Measurements from ENCODE around the gene FLRT2. TPM values are rescaled to one million over a fixed set of nuclear protein-coding genes. Genes with fewer than 3 reads are reported as not detected.

FLRT2 gene
- total and polyA plus RNA-seq, 10 donors, result 7.8 to 63.9 (median 23.8) TPM

DNA sequence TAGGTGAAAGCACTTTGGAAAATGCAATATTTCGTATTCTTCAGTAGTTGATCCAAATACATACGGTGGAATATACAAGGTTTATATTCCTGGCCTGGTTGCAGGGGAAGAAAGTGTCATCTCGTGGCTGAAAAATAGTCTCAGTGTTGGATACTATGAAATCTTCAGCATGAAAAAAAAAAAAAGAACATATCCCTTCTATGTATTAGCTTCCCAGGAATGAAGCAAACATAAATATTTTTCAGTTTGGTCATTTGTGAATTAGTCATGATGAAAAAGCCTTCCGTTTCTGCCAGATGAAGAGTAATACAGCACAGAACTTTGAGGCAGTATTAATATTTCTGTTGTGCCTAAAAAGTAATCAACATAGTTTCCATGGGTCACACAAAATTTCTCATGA is 36.7 kb downstream of the FLRT2 start:
- Histone ChIP-seq H3K27ac (no peak overlapping the region), H3K9me3 (no peaks in the 10 kb centered on the region), H3K4me1 (no peaks in the 10 kb centered on the region), H3K27me3 (replicated peaks in 1 of 7) (no peaks in the 10 kb centered on the region), H3K4me3 (no peak overlapping the region), H3K36me3 (no peaks in the 10 kb centered on the region)
- 59 to 89% (median 83%) methylated on average over 3 to 4 of the region's 4 CpGs for WGBS, 5 donors
- DNase-seq, result no peak
- intact Hi-C loops (cut with DNase I; ENCODE audit: low total_unique reads), result no loop called here
- no peak for TF ChIP-seq POLR2A (IDR thresholded peaks at IDR 0.05)
- TF ChIP-seq, protein P1, sequence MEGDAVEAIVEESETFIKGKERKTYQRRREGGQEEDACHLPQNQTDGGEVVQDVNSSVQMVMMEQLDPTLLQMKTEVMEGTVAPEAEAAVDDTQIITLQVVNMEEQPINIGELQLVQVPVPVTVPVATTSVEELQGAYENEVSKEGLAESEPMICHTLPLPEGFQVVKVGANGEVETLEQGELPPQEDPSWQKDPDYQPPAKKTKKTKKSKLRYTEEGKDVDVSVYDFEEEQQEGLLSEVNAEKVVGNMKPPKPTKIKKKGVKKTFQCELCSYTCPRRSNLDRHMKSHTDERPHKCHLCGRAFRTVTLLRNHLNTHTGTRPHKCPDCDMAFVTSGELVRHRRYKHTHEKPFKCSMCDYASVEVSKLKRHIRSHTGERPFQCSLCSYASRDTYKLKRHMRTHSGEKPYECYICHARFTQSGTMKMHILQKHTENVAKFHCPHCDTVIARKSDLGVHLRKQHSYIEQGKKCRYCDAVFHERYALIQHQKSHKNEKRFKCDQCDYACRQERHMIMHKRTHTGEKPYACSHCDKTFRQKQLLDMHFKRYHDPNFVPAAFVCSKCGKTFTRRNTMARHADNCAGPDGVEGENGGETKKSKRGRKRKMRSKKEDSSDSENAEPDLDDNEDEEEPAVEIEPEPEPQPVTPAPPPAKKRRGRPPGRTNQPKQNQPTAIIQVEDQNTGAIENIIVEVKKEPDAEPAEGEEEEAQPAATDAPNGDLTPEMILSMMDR (IDR thresholded peaks at IDR 0.05 in 8 of 11, conservative IDR thresholded peaks at IDR 0.05 in 3 of 11), result no peak
- no peak for TF ChIP-seq POLR2AphosphoS5 (IDR thresholded peaks at IDR 0.05)

DNA sequence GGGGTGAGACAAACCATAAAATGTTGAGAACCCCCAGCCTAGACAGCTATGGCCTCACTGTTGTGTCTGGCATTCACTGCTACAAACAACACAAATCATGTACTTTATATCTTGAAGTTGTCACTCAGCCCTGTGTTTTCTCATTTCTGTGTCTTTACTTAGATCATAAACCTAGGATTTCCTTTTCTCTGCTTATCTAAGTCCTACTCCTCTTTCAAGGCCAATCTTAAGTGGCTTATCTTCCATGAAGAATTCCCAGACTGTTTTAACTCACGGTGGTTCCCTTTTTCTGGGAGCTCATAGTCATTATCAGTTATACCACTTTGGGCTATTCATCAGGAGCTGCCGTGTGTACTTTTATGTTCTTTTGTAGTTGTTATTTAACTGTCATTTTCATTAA is 42.1 kb downstream of the FLRT2 start:
- DNase-seq, result no peak
- H3K9me3 ChIP-seq, result no peaks in the 10 kb centered on the region
- H3K4me3 ChIP-seq, result no peak overlapping the region
- intact Hi-C loops (cut with DNase I; ENCODE audit: low total_unique reads), result no loop called here
- H3K4me1 ChIP-seq, result no peaks in the 10 kb centered on the region
- no peaks in the 10 kb centered on the region for H3K27me3 ChIP-seq (replicated peaks in 1 of 7)
- no peaks in the 10 kb centered on the region for H3K36me3 ChIP-seq
- H3K27ac ChIP-seq, result no peak overlapping the region
- TF ChIP-seq POLR2AphosphoS5 (IDR thresholded peaks at IDR 0.05), result no peak
- TF ChIP-seq, protein P1 (IDR thresholded peaks at IDR 0.05 in 8 of 11, conservative IDR thresholded peaks at IDR 0.05 in 3 of 11), result no peak
- no peak for TF ChIP-seq POLR2A (IDR thresholded peaks at IDR 0.05)
- WGBS, 5 donors, result 46 to 79% (median 50%) methylated on average over 2 of the region's 2 CpGs

DNA sequence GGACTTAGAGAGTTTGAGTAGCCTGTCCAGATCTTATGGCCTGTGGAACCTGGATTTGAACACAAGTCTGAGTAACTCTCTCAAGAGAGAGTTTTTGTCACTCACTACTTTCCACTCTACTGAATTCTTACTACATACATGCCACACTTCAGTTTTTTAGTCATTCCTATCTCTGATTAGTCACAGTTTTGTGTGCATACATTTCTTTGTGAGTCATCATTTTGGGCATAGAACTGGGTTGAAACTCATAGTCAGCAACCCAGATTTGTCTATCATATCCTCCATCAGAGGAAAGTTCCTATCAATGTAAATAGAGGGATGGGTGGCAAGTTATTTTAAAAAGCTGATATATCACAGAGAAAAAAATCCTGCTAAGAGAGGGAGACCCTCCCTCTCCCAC is 42.9 kb downstream of the FLRT2 start:
- TF ChIP-seq, protein P1 (IDR thresholded peaks at IDR 0.05 in 8 of 11, conservative IDR thresholded peaks at IDR 0.05 in 3 of 11), result no peak
- no peak for TF ChIP-seq POLR2A (IDR thresholded peaks at IDR 0.05)
- TF ChIP-seq POLR2AphosphoS5 (IDR thresholded peaks at IDR 0.05), result no peak
- H3K36me3 ChIP-seq, result no peaks in the 10 kb centered on the region
- no peak for DNase-seq
- no peaks in the 10 kb centered on the region for H3K9me3 ChIP-seq
- no peak overlapping the region for H3K27ac ChIP-seq
- H3K27me3 ChIP-seq (replicated peaks in 1 of 7), result no peaks in the 10 kb centered on the region
- H3K4me1 ChIP-seq, result no peaks in the 10 kb centered on the region
- intact Hi-C loops (cut with DNase I; ENCODE audit: low total_unique reads), result no loop called here
- H3K4me3 ChIP-seq, result no peak overlapping the region

DNA sequence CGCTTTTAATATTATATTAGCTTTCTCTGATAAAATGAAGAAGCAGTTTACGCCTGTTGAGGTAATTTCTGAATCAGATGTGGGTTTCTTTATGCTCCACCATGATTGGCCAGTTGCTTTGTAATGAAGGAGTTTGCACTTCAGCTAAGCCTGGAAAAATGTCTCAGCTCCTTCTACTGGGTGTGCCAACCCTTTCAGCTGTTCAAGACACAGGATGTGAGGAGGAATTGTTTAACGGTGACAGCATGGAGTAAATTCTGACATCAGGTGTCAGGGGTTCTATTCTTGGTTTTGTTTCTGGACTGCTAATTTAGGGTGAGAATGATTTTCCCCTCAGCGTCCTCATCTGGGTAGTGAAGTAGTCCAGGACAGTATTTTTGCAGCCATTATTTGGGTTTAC is 43.5 kb downstream of the FLRT2 start:
- TF ChIP-seq POLR2AphosphoS5 (IDR thresholded peaks at IDR 0.05) (no peak), POLR2A (IDR thresholded peaks at IDR 0.05) (no peak)
- TF ChIP-seq, protein P1 (IDR thresholded peaks at IDR 0.05 in 8 of 11, conservative IDR thresholded peaks at IDR 0.05 in 3 of 11), result no peak
- Histone ChIP-seq H3K27me3 (replicated peaks in 1 of 7) (no peaks in the 10 kb centered on the region), H3K9me3 (no peaks in the 10 kb centered on the region), H3K36me3 (no peaks in the 10 kb centered on the region), H3K4me1 (no peaks in the 10 kb centered on the region), H3K4me3 (no peak overlapping the region), H3K27ac (no peak overlapping the region)
- 78 to 90% (median 86%) methylated on average over 4 of the region's 4 CpGs for WGBS, 5 donors
- DNase-seq, result no peak
- intact Hi-C loops (cut with DNase I; ENCODE audit: low total_unique reads), result no loop called here
